Suprapubic skin (tissue), 4 donors: ENCODE data around the gene CHRNA10. TPM values are rescaled to one million over a fixed set of nuclear protein-coding genes. Genes with fewer than 3 reads are reported as not detected.
"Not testable (repeated sequence)": the region's sequence is repeated elsewhere in the genome, so short reads cannot be mapped to it uniquely, and the experiment has no call there.

Experiments used
- DNase-seq, 2 donors: peaks; one replicate each; pipeline ENCODE4 v3.0.0-alpha.2; 2019; ENCODE audit warnings: low spot score in 2 of 2
- H3K27ac ChIP-seq: fragments of 200-600 bp; sonication (generic); one replicate; pipeline ENCODE4 v1.5.1; 2019
- H3K27me3 ChIP-seq: fragments of 200-600 bp; sonication (generic); one replicate; pipeline ENCODE4 v1.5.1; 2019
- H3K36me3 ChIP-seq: fragments of 200-600 bp; sonication (generic); one replicate; pipeline ENCODE4 v1.5.1; 2019
- H3K4me1 ChIP-seq: fragments of 200-600 bp; sonication (generic); one replicate; pipeline ENCODE4 v1.5.1; 2019
- H3K4me3 ChIP-seq: fragments of 200-600 bp; sonication (generic); one replicate; pipeline ENCODE4 v1.5.1; 2019; ENCODE audit warnings: mild to moderate bottlenecking
- H3K9me3 ChIP-seq: fragments of 200-600 bp; sonication (generic); one replicate; pipeline ENCODE4 v1.5.1; 2019
- EP300 ChIP-seq: sonication (generic); formaldehyde crosslinking; IDR thresholded peaks from one replicate; pipeline ENCODE4 v1.6.1; 2017; ENCODE audit warnings: antibody characterized with exemption
- POLR2A ChIP-seq, 2 donors: fragments of 450-650 bp; IDR thresholded peaks; one replicate each; pipeline ENCODE4 v1.6.1; 2017; ENCODE audit warnings: antibody characterized with exemption in 2 of 2, mild to moderate bottlenecking in 2 of 2, moderate library complexity in 2 of 2
- POLR2AphosphoS5 ChIP-seq, 3 donors: sonication (generic); formaldehyde crosslinking; IDR thresholded peaks; one replicate each; pipeline ENCODE4 v1.6.1; 2017; ENCODE audit warnings: antibody characterized with exemption in 3 of 3
- WGBS: methylation state at CpG from one replicate; pipeline ENCODE4 v1.1.5; 2018; 5-methylcytosine and 5-hydroxymethylcytosine counted together
- total RNA-seq, 4 donors: library from RNA; depleted of rRNA; stranded (reverse); fragments of >200 nt; gene quantifications; one replicate each; pipeline ENCODE4 v1.1.0, GENCODE V29; 2016
- TF ChIP-seq, protein P1 (sequence below), 2 donors: fragments of 200-600 bp in 1 of 2; fragments of 450-650 bp in 1 of 2; sonication (generic) in 1 of 2; IDR thresholded peaks; one replicate each; pipeline ENCODE4 v1.5.1; 2016 to 2019; ENCODE audit warnings: antibody characterized with exemption in 2 of 2, mild to moderate bottlenecking in 1 of 2, moderate library complexity in 1 of 2

The CHRNA10 gene
- total RNA-seq, 4 donors from 2014 or later, result 0.73 to 2.3 (median 0.89) TPM; not detected in 1

GRCh38 chr11:3645552-3645951 is 25.6 kb downstream of the CHRNA10 start:
- Histone ChIP-seq H3K36me3 (no peaks in the 10 kb centered on the region), H3K4me1 (peaks cover 16% of the 10 kb centered on the region), H3K27me3 (no peaks in the 10 kb centered on the region), H3K27ac (no peak overlapping the region), H3K4me3 (no peak overlapping the region), H3K9me3 (no peaks in the 10 kb centered on the region)
- 89% methylated on average over 7 of the region's 7 CpGs for WGBS
- DNase-seq, result no peak
- TF ChIP-seq EP300 (no peak), POLR2A (IDR thresholded peaks at IDR 0.05) (no peak), POLR2AphosphoS5 (IDR thresholded peaks at IDR 0.05) (no peak)
- TF ChIP-seq, protein P1, sequence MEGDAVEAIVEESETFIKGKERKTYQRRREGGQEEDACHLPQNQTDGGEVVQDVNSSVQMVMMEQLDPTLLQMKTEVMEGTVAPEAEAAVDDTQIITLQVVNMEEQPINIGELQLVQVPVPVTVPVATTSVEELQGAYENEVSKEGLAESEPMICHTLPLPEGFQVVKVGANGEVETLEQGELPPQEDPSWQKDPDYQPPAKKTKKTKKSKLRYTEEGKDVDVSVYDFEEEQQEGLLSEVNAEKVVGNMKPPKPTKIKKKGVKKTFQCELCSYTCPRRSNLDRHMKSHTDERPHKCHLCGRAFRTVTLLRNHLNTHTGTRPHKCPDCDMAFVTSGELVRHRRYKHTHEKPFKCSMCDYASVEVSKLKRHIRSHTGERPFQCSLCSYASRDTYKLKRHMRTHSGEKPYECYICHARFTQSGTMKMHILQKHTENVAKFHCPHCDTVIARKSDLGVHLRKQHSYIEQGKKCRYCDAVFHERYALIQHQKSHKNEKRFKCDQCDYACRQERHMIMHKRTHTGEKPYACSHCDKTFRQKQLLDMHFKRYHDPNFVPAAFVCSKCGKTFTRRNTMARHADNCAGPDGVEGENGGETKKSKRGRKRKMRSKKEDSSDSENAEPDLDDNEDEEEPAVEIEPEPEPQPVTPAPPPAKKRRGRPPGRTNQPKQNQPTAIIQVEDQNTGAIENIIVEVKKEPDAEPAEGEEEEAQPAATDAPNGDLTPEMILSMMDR (IDR thresholded peaks at IDR 0.05), result no peak

GRCh38 chr11:3644817-3645235 is 26.4 kb downstream of the CHRNA10 start, which contains the start of gene ART1:
ART1 (plus strand) TSS chr11:3645128; CDS start chr11:3659214, 14,086 bp downstream.
- no peaks in the 10 kb centered on the region for H3K27me3 ChIP-seq
- H3K4me3 ChIP-seq, result no peak within 1 kb of the TSS
- no peaks in the 10 kb centered on the region for H3K36me3 ChIP-seq
- no peak within 1 kb of the TSS for H3K27ac ChIP-seq
- H3K9me3 ChIP-seq, result no peaks in the 10 kb centered on the region
- WGBS, result 75% methylated on average over 4 of the region's 4 CpGs
- DNase-seq, result no peak
- peaks cover 16% of the 10 kb centered on the region for H3K4me1 ChIP-seq
- TF ChIP-seq EP300 (no peak), POLR2A (IDR thresholded peaks at IDR 0.05) (no peak), POLR2AphosphoS5 (IDR thresholded peaks at IDR 0.05) (no peak)
- TF ChIP-seq, protein P1 (IDR thresholded peaks at IDR 0.05), result no peak

DNA sequence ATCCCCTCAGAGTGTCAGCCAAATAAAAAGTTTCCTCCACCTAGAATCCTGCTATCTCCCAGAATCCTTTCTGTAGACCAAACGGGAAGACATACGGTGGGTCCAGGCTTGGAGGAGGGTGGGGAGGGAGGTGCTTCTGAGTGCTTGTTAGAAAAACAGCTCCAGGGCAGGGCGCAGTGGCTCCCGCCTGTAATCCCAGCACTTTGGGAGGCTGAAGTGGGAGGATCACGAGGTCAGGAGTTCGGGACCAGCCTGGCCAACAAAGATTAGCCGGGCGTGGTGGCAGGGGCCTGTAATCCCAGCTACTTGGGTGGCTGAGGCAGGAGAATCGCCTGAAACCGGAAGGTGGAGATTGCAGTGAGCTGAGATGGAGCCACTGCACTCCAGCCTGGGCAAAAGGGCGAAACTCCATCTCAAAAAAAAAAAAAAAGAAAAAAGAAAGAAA is 28.1 kb downstream of the CHRNA10 start:
- not testable (repeated sequence) for H3K9me3 ChIP-seq, H3K36me3 ChIP-seq, H3K27ac ChIP-seq, DNase-seq, H3K27me3 ChIP-seq
- 37% methylated on average over 9 of the region's 11 CpGs for WGBS
- Histone ChIP-seq H3K4me1 (peaks cover 16% of the 10 kb centered on the region), H3K4me3 (peak overlapping the region; percentile 62)

DNA sequence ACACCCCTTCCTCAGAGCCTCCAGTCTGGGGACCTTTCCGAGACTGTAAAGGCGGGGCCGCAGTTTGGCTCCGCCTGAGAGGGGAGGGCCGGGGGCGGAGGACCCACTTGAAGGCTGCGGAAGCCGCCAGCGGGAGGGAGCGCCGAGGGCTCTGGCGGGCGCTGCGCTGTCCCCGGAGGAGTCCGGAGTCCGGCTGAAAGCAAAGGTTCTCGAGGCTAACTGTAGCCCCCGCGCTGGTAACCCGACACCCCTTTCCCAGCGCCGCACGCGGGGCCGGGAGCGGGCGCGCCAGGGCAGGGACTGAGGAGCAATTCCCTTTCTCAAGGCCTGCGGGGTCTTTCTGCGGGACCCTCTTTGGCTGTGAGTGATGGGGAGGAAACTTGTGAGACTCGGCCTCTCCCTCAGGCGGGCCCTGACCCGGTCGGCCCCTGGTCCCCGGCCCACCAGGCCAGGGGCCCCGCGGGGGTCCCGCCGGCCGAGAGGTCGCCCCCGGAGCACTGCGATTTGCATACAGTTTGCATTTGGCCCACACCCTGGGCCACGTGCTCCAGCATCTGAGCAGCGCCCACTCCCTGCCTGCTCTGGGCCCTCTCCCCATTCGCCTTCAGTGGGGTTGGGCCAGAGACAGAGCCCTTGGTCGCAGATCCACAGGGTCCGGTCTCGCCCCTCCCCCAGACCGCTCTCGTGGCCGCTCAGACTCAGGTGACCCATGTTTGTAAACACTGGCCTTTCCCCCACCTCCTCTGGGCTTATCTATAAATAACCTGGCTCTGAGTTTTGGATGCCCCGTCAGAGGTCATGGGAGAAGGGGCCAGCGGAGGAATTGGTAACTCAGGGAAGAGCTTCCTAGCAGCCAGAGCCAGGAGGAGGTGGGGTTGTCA is 28.9 kb downstream of the CHRNA10 start:
- H3K36me3 ChIP-seq, result no peaks in the 10 kb centered on the region
- H3K27me3 ChIP-seq, result no peaks in the 10 kb centered on the region
- DNase-seq, result peak in 1 of 2 donors; percentile 85
- H3K4me1 ChIP-seq, result peaks cover 16% of the 10 kb centered on the region
- H3K27ac ChIP-seq, result peak overlapping the region; percentile 68
- 0% methylated on average over 18 of the region's 55 CpGs for WGBS
- TF ChIP-seq, protein P1 (IDR thresholded peaks at IDR 0.05), result no peak
- TF ChIP-seq POLR2AphosphoS5 (IDR thresholded peaks at IDR 0.05) (no peak), EP300 (no peak), POLR2A (IDR thresholded peaks at IDR 0.05) (no peak)
- H3K4me3 ChIP-seq, result peak overlapping the region; percentile 62
- no peaks in the 10 kb centered on the region for H3K9me3 ChIP-seq

DNA sequence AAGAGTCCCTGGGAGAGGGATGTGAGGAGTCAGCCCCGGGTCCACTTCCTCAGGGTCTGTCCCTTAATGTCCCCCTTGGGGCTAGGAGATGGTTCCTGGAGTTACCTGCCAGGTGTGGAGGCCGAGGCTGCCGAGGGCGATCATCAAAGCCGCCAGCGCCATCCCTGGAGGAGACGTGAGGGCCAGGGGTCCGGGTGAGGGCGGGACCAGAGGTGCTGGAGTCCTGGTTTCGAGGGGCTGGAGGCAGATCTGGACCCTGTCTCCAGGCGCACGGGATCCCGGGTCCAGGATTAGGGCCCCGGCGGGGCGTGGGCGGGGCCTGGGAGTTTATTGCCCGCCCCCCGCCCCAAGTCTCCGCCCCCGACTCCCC is 29.5 kb downstream of the CHRNA10 start, which contains the start of gene ART5:
Gene ART5 (minus strand): TSS at position 292 of the 370 bp plus-strand sequence. CDS start 130 bp downstream, at position 162.
- 22% methylated on average over 1 of the region's 21 CpGs for WGBS
- TF ChIP-seq POLR2A (IDR thresholded peaks at IDR 0.05) (no peak), EP300 (no peak), POLR2AphosphoS5 (IDR thresholded peaks at IDR 0.05) (no peak)
- TF ChIP-seq, protein P1 (IDR thresholded peaks at IDR 0.05), result no peak

More for the DNA sequence above, 29.5 kb downstream of the CHRNA10 start, which contains the start of gene ART5:
- no peak for DNase-seq
- no peaks in the 10 kb centered on the region for H3K36me3 ChIP-seq
- H3K4me3 ChIP-seq, result peak within 1 kb of the TSS; percentile 62
- H3K9me3 ChIP-seq, result no peaks in the 10 kb centered on the region
- no peaks in the 10 kb centered on the region for H3K27me3 ChIP-seq
- H3K4me1 ChIP-seq, result peaks cover 16% of the 10 kb centered on the region
- peak within 1 kb of the TSS; percentile 68 for H3K27ac ChIP-seq
